Endothelial cell (in vitro differentiated cells): ENCODE measurements around the gene LMO7. TPM values are rescaled to one million over a fixed set of nuclear protein-coding genes. Genes with fewer than 3 reads are reported as not detected.

ENCODE experiments used
- DNase-seq: peaks from one replicate; pipeline ENCODE4 v3.0.0; 2021; ENCODE audit warnings: low spot score
- H3K27ac Mint-ChIP-seq: one replicate; pipeline ENCODE4 v1.8.0; 2021; ENCODE audit warnings: mixed read lengths, inconsistent platforms; ENCODE audit not compliant: unreplicated experiment
- H3K27me3 Mint-ChIP-seq: one replicate; pipeline ENCODE4 v1.8.0; 2021; ENCODE audit warnings: mild to moderate bottlenecking, moderate library complexity, mixed read lengths, inconsistent platforms; ENCODE audit not compliant: unreplicated experiment
- H3K36me3 Mint-ChIP-seq: one replicate; pipeline ENCODE4 v1.8.0; 2021; ENCODE audit warnings: mild to moderate bottlenecking, low read depth, mixed read lengths, inconsistent platforms; ENCODE audit not compliant: unreplicated experiment
- H3K4me1 Mint-ChIP-seq: one replicate; pipeline ENCODE4 v1.8.0; 2021; ENCODE audit warnings: mild to moderate bottlenecking, mixed read lengths, inconsistent platforms; ENCODE audit not compliant: unreplicated experiment
- H3K4me3 Mint-ChIP-seq: one replicate; pipeline ENCODE4 v1.8.0; 2021; ENCODE audit warnings: mild to moderate bottlenecking, mixed read lengths, inconsistent platforms; ENCODE audit not compliant: unreplicated experiment
- H3K9me3 Mint-ChIP-seq: one replicate; pipeline ENCODE4 v1.8.0; 2021; ENCODE audit warnings: mixed read lengths, inconsistent platforms; ENCODE audit not compliant: unreplicated experiment
- total RNA-seq: library from RNA; stranded (reverse); fragmentation: NEBNext Ultra II Directional; extraction: Animal tissue kit (Norgen Biotek cat#: 25700); gene quantifications from one replicate; pipeline ENCODE4 v1.2.1, GENCODE V29; 2021; ENCODE audit not compliant: unreplicated experiment
- TF ChIP-seq, protein P1 (sequence below): fragments of 200-600 bp; sonication (generic); IDR thresholded peaks from one replicate; pipeline ENCODE4 v1.5.0; 2021; ENCODE audit warnings: antibody characterized with exemption; ENCODE audit not compliant: unreplicated experiment

LMO7 gene
- total RNA-seq, 1 donor from 2014 or later, result 5.7 TPM

DNA sequence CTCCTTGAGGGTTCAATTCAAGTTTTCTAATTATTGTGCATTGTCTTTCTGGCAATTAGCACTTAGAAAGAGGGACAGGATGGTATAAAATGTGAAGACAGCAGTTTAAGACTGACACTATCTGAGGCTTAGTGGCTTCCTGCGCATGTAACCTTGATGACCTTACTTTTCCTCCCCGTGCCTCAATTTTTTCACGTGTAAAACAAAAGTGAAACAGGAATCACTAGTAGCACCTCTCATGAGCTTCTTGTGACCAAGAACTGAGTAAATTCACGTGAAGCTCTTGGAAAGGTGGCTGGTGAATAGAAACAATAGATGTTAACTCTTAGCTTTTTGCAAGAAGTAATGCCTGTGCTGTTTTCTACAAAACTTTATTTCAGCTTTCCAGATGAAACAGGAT, 233.9 kb downstream of the LMO7 start:
- Mint-ChIP-seq H3K4me3 (no peak overlapping the region), H3K27me3 (no peaks in the 10 kb centered on the region), H3K9me3 (no peaks in the 10 kb centered on the region), H3K27ac (no peak overlapping the region), H3K4me1 (no peaks in the 10 kb centered on the region), H3K36me3 (no peaks in the 10 kb centered on the region)
- no peak for DNase-seq
- TF ChIP-seq, protein P1, sequence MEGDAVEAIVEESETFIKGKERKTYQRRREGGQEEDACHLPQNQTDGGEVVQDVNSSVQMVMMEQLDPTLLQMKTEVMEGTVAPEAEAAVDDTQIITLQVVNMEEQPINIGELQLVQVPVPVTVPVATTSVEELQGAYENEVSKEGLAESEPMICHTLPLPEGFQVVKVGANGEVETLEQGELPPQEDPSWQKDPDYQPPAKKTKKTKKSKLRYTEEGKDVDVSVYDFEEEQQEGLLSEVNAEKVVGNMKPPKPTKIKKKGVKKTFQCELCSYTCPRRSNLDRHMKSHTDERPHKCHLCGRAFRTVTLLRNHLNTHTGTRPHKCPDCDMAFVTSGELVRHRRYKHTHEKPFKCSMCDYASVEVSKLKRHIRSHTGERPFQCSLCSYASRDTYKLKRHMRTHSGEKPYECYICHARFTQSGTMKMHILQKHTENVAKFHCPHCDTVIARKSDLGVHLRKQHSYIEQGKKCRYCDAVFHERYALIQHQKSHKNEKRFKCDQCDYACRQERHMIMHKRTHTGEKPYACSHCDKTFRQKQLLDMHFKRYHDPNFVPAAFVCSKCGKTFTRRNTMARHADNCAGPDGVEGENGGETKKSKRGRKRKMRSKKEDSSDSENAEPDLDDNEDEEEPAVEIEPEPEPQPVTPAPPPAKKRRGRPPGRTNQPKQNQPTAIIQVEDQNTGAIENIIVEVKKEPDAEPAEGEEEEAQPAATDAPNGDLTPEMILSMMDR, result no peak

DNA sequence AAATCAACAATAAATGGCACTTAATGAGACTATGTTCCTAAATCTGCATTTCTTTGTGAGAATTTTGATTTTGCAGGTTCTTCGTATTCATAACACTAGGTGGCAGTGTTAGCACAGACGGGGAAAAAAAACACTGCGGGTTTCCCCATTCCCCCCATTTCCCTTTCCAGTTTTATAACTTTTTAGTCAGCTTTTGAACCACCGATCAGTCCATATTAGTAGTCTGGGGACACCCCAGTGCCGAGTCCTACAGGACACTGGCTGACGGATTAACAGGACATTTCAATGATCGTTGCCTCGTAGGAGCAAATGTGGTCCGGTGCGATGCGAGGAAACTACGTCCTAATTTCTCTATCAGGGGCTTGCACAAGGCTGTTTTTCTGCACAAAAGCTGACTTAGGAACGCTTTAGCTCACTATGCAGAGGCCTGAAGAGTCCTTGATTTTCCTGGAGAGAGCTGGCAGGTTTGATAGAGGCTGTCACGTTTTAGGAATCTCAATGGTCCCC, 234.3 kb downstream of the LMO7 start:
- DNase-seq, result no peak
- TF ChIP-seq, protein P1, result peak; percentile 92
- Mint-ChIP-seq H3K4me3 (no peak overlapping the region), H3K27me3 (no peaks in the 10 kb centered on the region), H3K36me3 (no peaks in the 10 kb centered on the region), H3K4me1 (no peaks in the 10 kb centered on the region), H3K27ac (no peak overlapping the region), H3K9me3 (no peaks in the 10 kb centered on the region)

DNA sequence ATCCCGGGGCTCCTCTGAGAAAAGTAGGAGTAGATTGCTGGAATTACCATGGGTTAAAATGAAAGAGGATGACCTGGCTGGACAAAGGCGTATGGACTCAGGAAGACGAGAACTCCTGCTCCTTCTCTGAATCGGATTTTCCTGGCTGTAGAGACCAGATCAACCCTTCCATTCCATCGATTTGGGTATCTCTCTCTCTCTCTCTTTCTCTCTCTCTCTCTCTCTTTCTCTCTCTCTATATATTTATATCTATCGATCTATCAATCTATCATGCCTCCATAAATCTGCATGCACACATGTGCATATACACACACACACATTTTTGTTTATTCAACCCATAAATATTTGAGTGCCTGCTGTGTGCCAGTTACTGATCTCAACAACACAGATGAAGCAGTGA, 234.9 kb downstream of the LMO7 start:
- no peaks in the 10 kb centered on the region for H3K9me3 Mint-ChIP-seq
- no peak overlapping the region for H3K27ac Mint-ChIP-seq
- no peaks in the 10 kb centered on the region for H3K4me1 Mint-ChIP-seq
- TF ChIP-seq, protein P1, result no peak
- DNase-seq, result no peak
- no peaks in the 10 kb centered on the region for H3K27me3 Mint-ChIP-seq
- H3K4me3 Mint-ChIP-seq, result no peak overlapping the region
- H3K36me3 Mint-ChIP-seq, result no peaks in the 10 kb centered on the region

DNA sequence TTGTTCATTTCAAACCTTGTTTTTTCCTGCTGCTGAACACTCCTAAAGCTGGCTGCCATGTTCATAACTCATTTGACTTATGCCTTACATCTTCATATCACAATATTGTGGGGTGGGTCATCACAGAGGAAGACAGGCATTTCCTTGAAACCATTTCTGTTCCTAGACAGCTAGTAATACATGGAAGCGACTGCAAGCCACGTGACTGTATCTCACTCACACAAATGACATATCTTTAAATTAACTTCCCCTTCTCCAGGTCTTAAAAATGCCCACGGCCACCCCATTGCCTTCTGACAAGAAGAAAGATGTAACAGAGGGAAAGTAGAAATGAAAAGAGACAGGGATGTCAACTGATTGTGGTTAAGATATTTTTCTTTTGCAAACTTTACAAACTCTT, 236.8 kb downstream of the LMO7 start:
- TF ChIP-seq, protein P1, result no peak
- Mint-ChIP-seq H3K4me1 (no peaks in the 10 kb centered on the region), H3K27ac (no peak overlapping the region), H3K4me3 (no peak overlapping the region), H3K36me3 (no peaks in the 10 kb centered on the region), H3K27me3 (no peaks in the 10 kb centered on the region), H3K9me3 (no peaks in the 10 kb centered on the region)
- no peak for DNase-seq

DNA sequence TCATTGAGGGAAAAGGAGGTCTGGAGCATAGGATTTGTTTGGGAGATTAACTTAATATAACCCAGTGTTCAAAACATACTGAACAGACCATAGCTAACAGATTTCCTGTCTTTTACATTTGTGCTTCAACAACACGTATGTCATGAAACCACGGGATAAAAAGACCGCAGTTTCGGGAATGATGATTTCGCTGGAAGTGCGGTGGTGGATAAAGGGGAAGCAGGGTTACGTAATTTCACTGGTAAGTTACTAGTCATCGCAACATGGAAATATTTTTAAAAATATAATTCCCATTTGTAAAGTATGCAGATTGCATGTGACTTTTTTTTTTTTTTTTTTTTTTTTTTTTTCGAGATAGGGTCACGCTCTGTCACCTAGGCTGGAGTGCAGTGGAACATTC, 237.4 kb downstream of the LMO7 start:
- TF ChIP-seq, protein P1, result no peak
- no peak overlapping the region for H3K27ac Mint-ChIP-seq
- H3K27me3 Mint-ChIP-seq, result no peaks in the 10 kb centered on the region
- no peak overlapping the region for H3K4me3 Mint-ChIP-seq
- H3K36me3 Mint-ChIP-seq, result no peaks in the 10 kb centered on the region
- DNase-seq, result no peak
- no peaks in the 10 kb centered on the region for H3K4me1 Mint-ChIP-seq
- no peaks in the 10 kb centered on the region for H3K9me3 Mint-ChIP-seq
